Adipocyte (in vitro differentiated cells): ENCODE data around the gene DGKH.
"Not testable (repeated sequence)": the region's sequence is repeated elsewhere in the genome, so short reads cannot be mapped to it uniquely, and the experiment has no call there.

Source experiments
- DNase-seq: peaks from one replicate; pipeline ENCODE4 v3.0.0-alpha.2; 2015; ENCODE audit warnings: low read depth
- H3K27me3 ChIP-seq: replicated peaks from 2 replicates; pipeline ENCODE4 v1.7.0; 2013; ENCODE audit warnings: mild to moderate bottlenecking, low read length, moderate library complexity; ENCODE audit not compliant: control insufficient read depth, insufficient read depth
- H3K36me3 ChIP-seq: 2 replicates; pipeline ENCODE4 v1.7.0; 2013; ENCODE audit warnings: low read length, mild to moderate bottlenecking, moderate library complexity; ENCODE audit not compliant: control insufficient read depth, insufficient read depth, severe bottlenecking
- H3K4me1 ChIP-seq: 2 replicates; pipeline ENCODE4 v1.7.0; 2013; ENCODE audit warnings: mild to moderate bottlenecking, low read length, moderate library complexity; ENCODE audit not compliant: control insufficient read depth, insufficient read depth
- H3K4me3 ChIP-seq: 2 replicates; pipeline ENCODE4 v1.7.0; 2013; ENCODE audit warnings: mild to moderate bottlenecking, low read length, moderate library complexity
- H3K9ac ChIP-seq: 2 replicates; pipeline ENCODE4 v1.7.0; 2013; ENCODE audit warnings: mild to moderate bottlenecking, low read length, moderate library complexity
- H3K9me3 ChIP-seq: 2 replicates; pipeline ENCODE4 v1.7.0; 2013; ENCODE audit warnings: mild to moderate bottlenecking, low read length, moderate library complexity; ENCODE audit not compliant: control insufficient read depth

Gene DGKH

GRCh38 chr13:42218576-42218975 lies 170.1 kb downstream of the DGKH start:
- Histone ChIP-seq H3K27me3 (no peaks in the 10 kb centered on the region), H3K4me1 (no peaks in the 10 kb centered on the region), H3K36me3 (peaks cover 24% of the 10 kb centered on the region), H3K4me3 (no peak overlapping the region), H3K9me3 (no peaks in the 10 kb centered on the region), H3K9ac (no peak overlapping the region)
- no peak for DNase-seq

- H3K27me3 ChIP-seq: no peaks in the 10 kb centered on the region
- DNase-seq: no peak
- H3K9me3 ChIP-seq: no peaks in the 10 kb centered on the region
- no peak overlapping the region for H3K4me3 ChIP-seq
- H3K36me3 ChIP-seq: peaks cover 28% of the 10 kb centered on the region
- H3K9ac ChIP-seq: no peak overlapping the region
- H3K4me1 ChIP-seq: no peaks in the 10 kb centered on the region
Observed at GRCh38 chr13:42219051-42219450, 170.6 kb downstream of the DGKH start.

- Histone ChIP-seq H3K9me3 (no peaks in the 10 kb centered on the region), H3K36me3 (peaks cover 32% of the 10 kb centered on the region)
Observed at GRCh38 chr13:42219876-42220275, 171.4 kb downstream of the DGKH start.

GRCh38 chr13:42221121-42221765 lies 172.8 kb downstream of the DGKH start:
- no peaks in the 10 kb centered on the region for H3K4me1 ChIP-seq
- H3K27me3 ChIP-seq: no peaks in the 10 kb centered on the region
- no peaks in the 10 kb centered on the region for H3K9me3 ChIP-seq
- no peak for DNase-seq
- H3K36me3 ChIP-seq: peaks cover 31% of the 10 kb centered on the region
- no peak overlapping the region for H3K9ac ChIP-seq
- no peak overlapping the region for H3K4me3 ChIP-seq

More at GRCh38 chr13:42219876-42220275, 171.4 kb downstream of the DGKH start:
- no peaks in the 10 kb centered on the region for H3K27me3 ChIP-seq
- no peak overlapping the region for H3K9ac ChIP-seq
- H3K4me3 ChIP-seq: no peak overlapping the region
- no peak for DNase-seq
- no peaks in the 10 kb centered on the region for H3K4me1 ChIP-seq

GRCh38 chr13:42223681-42224080 lies 175.2 kb downstream of the DGKH start:
- H3K4me1 ChIP-seq: no peaks in the 10 kb centered on the region
- no peak overlapping the region for H3K4me3 ChIP-seq
- no peaks in the 10 kb centered on the region for H3K9me3 ChIP-seq
- no peak for DNase-seq
- H3K36me3 ChIP-seq: peaks cover 30% of the 10 kb centered on the region
- H3K27me3 ChIP-seq: no peaks in the 10 kb centered on the region
- H3K9ac ChIP-seq: no peak overlapping the region

- no peak overlapping the region for H3K4me3 ChIP-seq
- H3K4me1 ChIP-seq: no peaks in the 10 kb centered on the region
- H3K9me3 ChIP-seq: no peaks in the 10 kb centered on the region
- H3K9ac ChIP-seq: no peak overlapping the region
- peaks cover 28% of the 10 kb centered on the region for H3K36me3 ChIP-seq
- no peak for DNase-seq
- H3K27me3 ChIP-seq: no peaks in the 10 kb centered on the region
Observed at GRCh38 chr13:42225051-42225450, 176.6 kb downstream of the DGKH start.

- H3K36me3 ChIP-seq: peaks cover 24% of the 10 kb centered on the region
- not testable (repeated sequence) for H3K27me3 ChIP-seq, DNase-seq, H3K4me3 ChIP-seq, H3K9ac ChIP-seq, H3K9me3 ChIP-seq, H3K4me1 ChIP-seq
Observed at GRCh38 chr13:42226759-42227158, 178.3 kb downstream of the DGKH start.

- Histone ChIP-seq H3K9ac (no peak overlapping the region), H3K9me3 (no peaks in the 10 kb centered on the region), H3K4me1 (no peaks in the 10 kb centered on the region), H3K36me3 (peaks cover 20% of the 10 kb centered on the region), H3K4me3 (no peak overlapping the region), H3K27me3 (no peaks in the 10 kb centered on the region)
- DNase-seq: no peak
Observed at GRCh38 chr13:42228527-42228926, 180.1 kb downstream of the DGKH start.

GRCh38 chr13:42229287-42229686 lies 180.8 kb downstream of the DGKH start:
- Histone ChIP-seq H3K36me3 (peaks cover 16% of the 10 kb centered on the region), H3K9ac (no peak overlapping the region), H3K4me3 (no peak overlapping the region), H3K4me1 (no peaks in the 10 kb centered on the region), H3K9me3 (no peaks in the 10 kb centered on the region), H3K27me3 (no peaks in the 10 kb centered on the region)
- DNase-seq: peak; percentile 21

GRCh38 chr13:42232671-42233070 lies 184.2 kb downstream of the DGKH start:
- H3K9ac ChIP-seq: no peak overlapping the region
- no peaks in the 10 kb centered on the region for H3K9me3 ChIP-seq
- H3K4me3 ChIP-seq: no peak overlapping the region
- no peaks in the 10 kb centered on the region for H3K4me1 ChIP-seq
- H3K27me3 ChIP-seq: no peaks in the 10 kb centered on the region
- DNase-seq: no peak
- H3K36me3 ChIP-seq: peaks cover 9% of the 10 kb centered on the region

- no peak for DNase-seq
- H3K9ac ChIP-seq: no peak overlapping the region
- peaks cover 9% of the 10 kb centered on the region for H3K36me3 ChIP-seq
- no peaks in the 10 kb centered on the region for H3K27me3 ChIP-seq
- H3K4me1 ChIP-seq: no peaks in the 10 kb centered on the region
- no peaks in the 10 kb centered on the region for H3K9me3 ChIP-seq
- H3K4me3 ChIP-seq: no peak overlapping the region
Observed at GRCh38 chr13:42233726-42234125, 185.3 kb downstream of the DGKH start.

GRCh38 chr13:42239161-42239560 lies 190.7 kb downstream of the DGKH start:
- Histone ChIP-seq H3K27me3 (no peaks in the 10 kb centered on the region), H3K9me3 (no peaks in the 10 kb centered on the region)

More at GRCh38 chr13:42239161-42239560, 190.7 kb downstream of the DGKH start:
- peak; percentile 2 for DNase-seq
- Histone ChIP-seq H3K9ac (no peak overlapping the region), H3K4me3 (no peak overlapping the region), H3K4me1 (peaks cover 6% of the 10 kb centered on the region), H3K36me3 (no peaks in the 10 kb centered on the region)
